K562 (cell line): ENCODE data around the gene WWC2. TPM values are rescaled to one million over a fixed set of nuclear protein-coding genes. Genes with fewer than 3 reads are reported as not detected.

Experiments
- ATAC-seq: fragments of 200-7000 bp; cut with Tn5 transposase; 3 replicates; pipeline ENCODE4 v1.9.1; 2020; ENCODE audit warnings: moderate library complexity
- BruUV-seq: library from RNA; stranded (reverse); fragments of 400-500 nt; replicated peaks from 2 replicates; lab custom pipeline; 2021; lab: Mats Ljungman, UMichigan
- CTCF ChIA-PET: fragments of 300-600 bp; formaldehyde crosslinking; extraction: SDS; loops from one replicate; lab custom pipeline; 2021; ENCODE audit warnings: low intra/inter-chr PET ratio; lab: Yijun Ruan, JAX
- POLR2A ChIA-PET: fragments of 300-600, 350-650 bp; sonication (Branson Sonifier 250); formaldehyde crosslinking; extraction: SDS; loops from one replicate; lab custom pipeline; 2021; ENCODE audit warnings: antibody characterized with exemption, inconsistent platforms; lab: Yijun Ruan, JAX
- DNase-seq, 4 experiments: peaks; one replicate each; pipeline versions ENCODE4 v3.0.0 to v3.0.0-alpha.2; 2011 to 2018; ENCODE audit warnings: low spot score in 3 of 4, mixed read lengths in 3 of 4; ENCODE audit errors: extremely low read depth in 1 of 4
- FAIRE-seq: peaks from 2 replicates; lab custom pipeline; 2011; peaks lifted over from hg19 to GRCh38; lab: Jason Lieb, UNC
- H2AFZ ChIP-seq: 2 replicates; pipeline ENCODE4 v1.6.0; 2011; ENCODE audit warnings: low read depth, low read length, control low read depth, inconsistent platforms
- H3K27ac ChIP-seq: fragments of 200-600 bp; 3 replicates; pipeline ENCODE4 v1.8.0; 2011; ENCODE audit warnings: low read depth, mild to moderate bottlenecking, control low read depth, inconsistent platforms, low read length, moderate library complexity, mixed read lengths; ENCODE audit errors: extremely low read depth
- H3K27me3 ChIP-seq, 2 experiments: fragments of 300-600 bp in 1 of 2; 2 replicates in 1 of 2; 3 replicates in 1 of 2; pipeline versions ENCODE4 v1.6.0 to v1.8.0; 2011; ENCODE audit warnings: inconsistent platforms in 2 of 2, low read length in 2 of 2, mild to moderate bottlenecking in 1 of 2, mixed read lengths in 1 of 2, moderate library complexity in 1 of 2; ENCODE audit not compliant: control insufficient read depth in 2 of 2, insufficient read depth in 2 of 2
- H3K36me3 ChIP-seq: fragments of 300-600 bp; 3 replicates; pipeline ENCODE4 v1.8.0; 2011; ENCODE audit warnings: mild to moderate bottlenecking, low read length, inconsistent platforms; ENCODE audit not compliant: control insufficient read depth, insufficient read depth
- H3K4me1 ChIP-seq, 2 experiments: fragments of 200-600 bp in 1 of 2; replicated peaks in 1 of 2; 2 replicates in 1 of 2; 3 replicates in 1 of 2; pipeline versions ENCODE4 v1.5.1 to v1.8.0; 2011; ENCODE audit warnings: inconsistent platforms in 2 of 2, low read length in 2 of 2, mild to moderate bottlenecking in 1 of 2, mixed read lengths in 1 of 2, moderate library complexity in 1 of 2; ENCODE audit not compliant: control insufficient read depth in 2 of 2, insufficient read depth in 2 of 2
- H3K4me2 ChIP-seq: 2 replicates; pipeline ENCODE4 v1.6.1; 2011; ENCODE audit warnings: low read length, control low read depth, inconsistent platforms, mixed read lengths; ENCODE audit not compliant: insufficient read depth
- H3K4me3 ChIP-seq: fragments of 200-600 bp; sonication (generic), shearing (Covaris generic); 2 replicates; pipeline ENCODE4 v1.5.1; 2016; ENCODE audit warnings: control low read depth, inconsistent platforms
- H3K79me2 ChIP-seq: fragments of 200-600 bp; 3 replicates; pipeline ENCODE4 v1.8.0; 2011; ENCODE audit warnings: low read length, inconsistent platforms; ENCODE audit not compliant: control insufficient read depth, insufficient read depth
- H3K9ac ChIP-seq, 2 experiments: 2 replicates each; pipeline versions ENCODE4 v1.6.0 to v1.6.1; 2011; ENCODE audit warnings: low read depth in 2 of 2, low read length in 2 of 2, control low read depth in 1 of 2, inconsistent platforms in 1 of 2, mild to moderate bottlenecking in 1 of 2, mixed read lengths in 1 of 2; ENCODE audit not compliant: insufficient read depth in 1 of 2
- H3K9me1 ChIP-seq: one replicate; pipeline ENCODE4 v1.6.0; 2011; ENCODE audit warnings: inconsistent platforms, mild to moderate bottlenecking, low read length, moderate library complexity; ENCODE audit not compliant: control insufficient read depth, insufficient read depth
- H3K9me3 ChIP-seq: replicated peaks from 2 replicates; pipeline ENCODE4 v1.5.1; 2011; ENCODE audit warnings: low read depth, low read length, inconsistent platforms; ENCODE audit not compliant: control insufficient read depth, insufficient read depth
- H4K20me1 ChIP-seq: replicated peaks from 2 replicates; pipeline ENCODE4 v1.6.1; 2011; ENCODE audit warnings: low read length, inconsistent platforms, mixed read lengths; ENCODE audit not compliant: control insufficient read depth, insufficient read depth
- CBFA2T3 ChIP-seq: fragments of 450-650 bp; IDR thresholded peaks from 2 replicates; pipeline ENCODE4 v1.6.1; 2017
- CREB1 ChIP-seq, 2 experiments: sonication (generic) in 1 of 2; formaldehyde crosslinking in 1 of 2; IDR thresholded peaks; 2 replicates each; pipeline versions ENCODE4 v1.6.1 to v1.8.0; 2012 to 2022; ENCODE audit warnings: inconsistent platforms in 1 of 2, mild to moderate bottlenecking in 1 of 2, missing genetic modification reagents in 1 of 2, moderate library complexity in 1 of 2
- DMBX1 ChIP-seq: fragments of 250-450 bp; sonication (Bioruptor Pico); IDR thresholded peaks from 2 replicates; pipeline ENCODE4 v1.8.0; 2022; ENCODE audit warnings: inconsistent platforms, mild to moderate bottlenecking, moderate library complexity, borderline replicate concordance
- NFIX ChIP-seq: fragments of 250-450 bp; sonication (Bioruptor Pico); IDR thresholded peaks from 2 replicates; pipeline ENCODE4 v1.4.0; 2020; ENCODE audit warnings: low read depth, mild to moderate bottlenecking, moderate library complexity
- SMAD1 ChIP-seq: fragments of 150-350 bp; IDR thresholded peaks from 2 replicates; pipeline ENCODE4 v1.6.1; 2014; ENCODE audit warnings: low read length, low read depth; ENCODE audit not compliant: partially characterized antibody
- SMAD3 ChIP-seq: fragments of 450-650 bp; formaldehyde crosslinking; conservative IDR thresholded peaks from 2 replicates; pipeline ENCODE4 v1.4.0; 2020; ENCODE audit warnings: mild to moderate bottlenecking
- XRCC3 ChIP-seq: fragments of 450-650 bp; IDR thresholded peaks from 2 replicates; pipeline ENCODE4 v1.6.1; 2017; ENCODE audit warnings: mild to moderate bottlenecking, moderate library complexity
- ZNF184 ChIP-seq: sonication (generic); formaldehyde crosslinking; IDR thresholded peaks from 2 replicates; pipeline ENCODE4 v1.5.0; 2020; ENCODE audit warnings: missing genetic modification reagents
- WGBS: fragments of 100-300 bp; shearing (Covaris generic); methylation state at CpG from one replicate; pipeline ENCODE4 v1.1.6; 2016; ENCODE audit warnings: low coverage, mixed read lengths; ENCODE audit not compliant: insufficient coverage; ENCODE audit errors: missing lambda C conversion rate; 5-methylcytosine and 5-hydroxymethylcytosine counted together
- in situ Hi-C: fragments of 300-500 bp; cut with MboI; formaldehyde crosslinking; loops from 4 replicates; pipeline ENCODE4 v1.15.0; 2018; ENCODE audit warnings: inconsistent platforms, mixed read lengths
- intact Hi-C: fragments of 100-400 bp; cut with micrococcal nuclease; formaldehyde crosslinking; loops from 2 replicates; pipeline ENCODE4 v1.14.2; 2022
- polyA plus RNA-seq, 8 experiments: library from polyadenylated mRNA; depleted of rRNA in 4 of 8; stranded (reverse) in 5 of 8; unstranded in 3 of 8; fragments of >200 nt; fragmentation: Nextera tagmentation in 2 of 8; fragmentation: Illumina TruSeq in 1 of 8; extraction: Ambion mirVana in 2 of 8; extraction: Trizol in 1 of 8; gene quantifications; 2 replicates each; pipeline versions ENCODE4 v1.2.1 to v1.2.3, GENCODE V29; 2011 to 2014; ENCODE audit warnings: inconsistent platforms in 1 of 8, missing spikeins in 1 of 8
- total RNA-seq, 7 experiments: library from RNA; depleted of rRNA in 6 of 7; stranded (reverse); fragments of >200 nt in 6 of 7; fragmentation: Illumina TruSeq in 2 of 7; extraction: Trizol in 2 of 7; gene quantifications; 2 replicates each; pipeline versions ENCODE4 v1.2.1 to v1.2.3, GENCODE V29; 2011 to 2021; ENCODE audit warnings: low replicate concordance in 1 of 7
- TF ChIP-seq, protein P1 (sequence below): fragments of 250-450 bp; sonication (Bioruptor Pico); IDR thresholded peaks from 2 replicates; pipeline ENCODE4 v1.8.0; 2021; ENCODE audit warnings: mild to moderate bottlenecking, moderate library complexity
- TF ChIP-seq, protein P2 (sequence below): fragments of 250-450 bp; sonication (Bioruptor Pico); IDR thresholded peaks from 2 replicates; pipeline ENCODE4 v1.5.1; 2021; ENCODE audit warnings: mild to moderate bottlenecking

The WWC2 gene
- total and polyA plus RNA-seq, 9 of the 15 experiments (the other 6 are each of a cell fraction or from before 2014, with no cell fraction given) = 3.7 to 39.4 (median 19.6) TPM

DNA sequence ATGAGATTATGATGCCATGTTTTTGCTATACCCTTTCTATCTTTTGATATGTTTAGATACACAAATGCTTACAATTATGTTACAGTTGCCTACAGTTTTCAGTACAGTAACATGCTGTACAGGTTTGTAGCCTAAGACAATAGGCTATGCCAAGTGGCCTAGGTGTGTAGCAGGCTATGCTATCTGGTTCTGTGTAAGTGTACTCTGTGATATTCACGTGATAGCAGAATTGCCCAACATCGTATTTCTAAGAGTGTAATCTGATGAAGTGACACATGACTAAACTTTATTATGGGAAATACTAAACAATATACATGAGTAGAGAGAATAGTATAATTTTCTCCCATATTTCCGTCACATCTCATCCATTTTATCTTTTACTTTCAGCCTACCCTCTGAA lies 124.0 kb downstream of the WWC2 start:
- ATAC-seq = no peak
- no peaks in the 10 kb centered on the region for H3K79me2 ChIP-seq
- FAIRE-seq = no peak
- H4K20me1 ChIP-seq = no peaks in the 10 kb centered on the region
- no peaks in the 10 kb centered on the region for H3K9me1 ChIP-seq
- BruUV-seq = no TSS peak
- in situ Hi-C loops = no loop called here
- intact Hi-C loops = no loop called here
- ChIA-PET CTCF (no interaction called here), POLR2A (no interaction called here)
- no peak overlapping the region for H2AFZ ChIP-seq
- no peaks in the 10 kb centered on the region for H3K36me3 ChIP-seq
- H3K27me3 ChIP-seq = no peaks in the 10 kb centered on the region
- 46% methylated on average over 3 of the region's 3 CpGs for WGBS
- H3K27ac ChIP-seq = no peak overlapping the region
- H3K9me3 ChIP-seq = no peaks in the 10 kb centered on the region
- H3K4me2 ChIP-seq = no peak overlapping the region
- H3K9ac ChIP-seq = no peak overlapping the region
- TF ChIP-seq DMBX1 (CRISPR knock-in tag) (no peak), SMAD1 (no peak), XRCC3 (no peak), CBFA2T3 (no peak), ZNF184 (CRISPR knock-in tag) (no peak), CREB1 (IDR thresholded peaks at IDR 0.05) (no peak), CREB1 (CRISPR knock-in tag; IDR thresholded peaks at IDR 0.05) (no peak), SMAD3 (CRISPR knock-in tag) (no peak), NFIX (CRISPR knock-in tag) (no peak)
- TF ChIP-seq, protein P1, sequence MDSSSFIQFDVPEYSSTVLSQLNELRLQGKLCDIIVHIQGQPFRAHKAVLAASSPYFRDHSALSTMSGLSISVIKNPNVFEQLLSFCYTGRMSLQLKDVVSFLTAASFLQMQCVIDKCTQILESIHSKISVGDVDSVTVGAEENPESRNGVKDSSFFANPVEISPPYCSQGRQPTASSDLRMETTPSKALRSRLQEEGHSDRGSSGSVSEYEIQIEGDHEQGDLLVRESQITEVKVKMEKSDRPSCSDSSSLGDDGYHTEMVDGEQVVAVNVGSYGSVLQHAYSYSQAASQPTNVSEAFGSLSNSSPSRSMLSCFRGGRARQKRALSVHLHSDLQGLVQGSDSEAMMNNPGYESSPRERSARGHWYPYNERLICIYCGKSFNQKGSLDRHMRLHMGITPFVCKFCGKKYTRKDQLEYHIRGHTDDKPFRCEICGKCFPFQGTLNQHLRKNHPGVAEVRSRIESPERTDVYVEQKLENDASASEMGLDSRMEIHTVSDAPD (CRISPR knock-in tag) = no peak
- TF ChIP-seq, protein P2, sequence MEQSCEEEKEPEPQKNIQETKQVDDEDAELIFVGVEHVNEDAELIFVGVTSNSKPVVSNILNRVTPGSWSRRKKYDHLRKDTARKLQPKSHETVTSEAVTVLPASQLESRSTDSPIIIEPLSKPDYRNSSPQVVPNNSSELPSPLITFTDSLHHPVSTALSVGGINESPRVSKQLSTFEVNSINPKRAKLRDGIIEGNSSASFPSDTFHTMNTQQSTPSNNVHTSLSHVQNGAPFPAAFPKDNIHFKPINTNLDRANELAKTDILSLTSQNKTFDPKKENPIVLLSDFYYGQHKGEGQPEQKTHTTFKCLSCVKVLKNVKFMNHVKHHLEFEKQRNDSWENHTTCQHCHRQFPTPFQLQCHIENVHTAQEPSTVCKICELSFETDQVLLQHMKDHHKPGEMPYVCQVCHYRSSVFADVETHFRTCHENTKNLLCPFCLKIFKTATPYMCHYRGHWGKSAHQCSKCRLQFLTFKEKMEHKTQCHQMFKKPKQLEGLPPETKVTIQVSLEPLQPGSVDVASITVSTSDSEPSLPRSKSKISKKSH = no peak
- no peak overlapping the region for H3K4me3 ChIP-seq
- no peak for DNase-seq
- no peaks in the 10 kb centered on the region for H3K4me1 ChIP-seq
